GM20000 (cell line): Measurements from ENCODE around the gene CCM2.
A peak's percentile ranks its signal among the peaks of the same experiment; 100 is the strongest.
"Not testable (repeated sequence)": the region's sequence is repeated elsewhere in the genome, so short reads cannot be mapped to it uniquely, and the experiment has no call there.

ENCODE experiments used
- DNase-seq: peaks from one replicate; pipeline ENCODE4 v3.0.0; 2012; ENCODE audit warnings: low spot score
- TF ChIP-seq, protein P1 (sequence below): IDR thresholded peaks from 2 replicates; pipeline ENCODE4 v1.5.1; 2012; ENCODE audit warnings: mild to moderate bottlenecking, control low read depth; ENCODE audit errors: extremely low read depth, missing control alignments

Gene CCM2

DNA sequence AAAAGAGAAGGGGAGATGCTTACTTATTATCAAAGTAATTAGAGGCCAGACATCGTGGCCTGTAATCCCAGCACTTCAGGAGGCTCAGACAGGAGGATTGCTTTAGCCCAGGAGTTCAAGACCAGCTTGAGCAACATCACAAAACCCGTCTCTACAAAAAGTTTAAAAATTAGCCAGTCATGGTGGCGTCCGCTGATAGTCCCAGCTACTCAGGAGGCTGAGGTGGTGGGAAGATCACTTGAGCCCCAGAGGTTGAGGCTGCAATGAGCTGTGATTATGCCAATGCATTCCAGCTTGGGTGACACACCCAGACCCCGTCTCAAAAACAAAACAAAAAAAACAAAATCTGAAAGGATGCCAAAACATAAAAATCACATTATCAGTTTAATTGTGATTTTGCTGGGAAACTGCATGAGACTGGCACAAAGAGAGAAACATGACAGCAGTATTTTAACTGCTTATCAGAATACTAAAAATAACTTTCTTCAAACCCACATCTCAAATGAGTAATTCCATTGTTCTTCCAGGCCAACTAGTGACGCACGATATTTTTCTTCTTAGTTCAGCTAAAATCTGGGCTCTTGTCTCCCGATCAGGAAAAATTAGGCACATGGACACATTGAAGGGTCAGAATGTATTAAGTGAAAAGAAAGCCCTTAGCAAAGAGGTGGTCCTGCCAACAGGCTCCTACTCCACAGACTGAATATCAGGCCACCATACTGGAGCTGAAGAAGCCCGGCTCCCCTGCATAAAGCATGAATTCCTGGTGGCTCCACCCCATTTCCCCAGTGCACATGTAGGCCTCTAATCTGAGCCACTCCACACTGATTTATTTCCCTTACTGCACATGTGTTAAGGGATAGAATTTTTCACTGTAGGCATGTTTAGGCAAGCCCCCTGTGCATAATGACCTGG lies 9.6 kb upstream of the CCM2 start:
- TF ChIP-seq, protein P1, sequence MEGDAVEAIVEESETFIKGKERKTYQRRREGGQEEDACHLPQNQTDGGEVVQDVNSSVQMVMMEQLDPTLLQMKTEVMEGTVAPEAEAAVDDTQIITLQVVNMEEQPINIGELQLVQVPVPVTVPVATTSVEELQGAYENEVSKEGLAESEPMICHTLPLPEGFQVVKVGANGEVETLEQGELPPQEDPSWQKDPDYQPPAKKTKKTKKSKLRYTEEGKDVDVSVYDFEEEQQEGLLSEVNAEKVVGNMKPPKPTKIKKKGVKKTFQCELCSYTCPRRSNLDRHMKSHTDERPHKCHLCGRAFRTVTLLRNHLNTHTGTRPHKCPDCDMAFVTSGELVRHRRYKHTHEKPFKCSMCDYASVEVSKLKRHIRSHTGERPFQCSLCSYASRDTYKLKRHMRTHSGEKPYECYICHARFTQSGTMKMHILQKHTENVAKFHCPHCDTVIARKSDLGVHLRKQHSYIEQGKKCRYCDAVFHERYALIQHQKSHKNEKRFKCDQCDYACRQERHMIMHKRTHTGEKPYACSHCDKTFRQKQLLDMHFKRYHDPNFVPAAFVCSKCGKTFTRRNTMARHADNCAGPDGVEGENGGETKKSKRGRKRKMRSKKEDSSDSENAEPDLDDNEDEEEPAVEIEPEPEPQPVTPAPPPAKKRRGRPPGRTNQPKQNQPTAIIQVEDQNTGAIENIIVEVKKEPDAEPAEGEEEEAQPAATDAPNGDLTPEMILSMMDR = no peak
- DNase-seq = no peak

DNA sequence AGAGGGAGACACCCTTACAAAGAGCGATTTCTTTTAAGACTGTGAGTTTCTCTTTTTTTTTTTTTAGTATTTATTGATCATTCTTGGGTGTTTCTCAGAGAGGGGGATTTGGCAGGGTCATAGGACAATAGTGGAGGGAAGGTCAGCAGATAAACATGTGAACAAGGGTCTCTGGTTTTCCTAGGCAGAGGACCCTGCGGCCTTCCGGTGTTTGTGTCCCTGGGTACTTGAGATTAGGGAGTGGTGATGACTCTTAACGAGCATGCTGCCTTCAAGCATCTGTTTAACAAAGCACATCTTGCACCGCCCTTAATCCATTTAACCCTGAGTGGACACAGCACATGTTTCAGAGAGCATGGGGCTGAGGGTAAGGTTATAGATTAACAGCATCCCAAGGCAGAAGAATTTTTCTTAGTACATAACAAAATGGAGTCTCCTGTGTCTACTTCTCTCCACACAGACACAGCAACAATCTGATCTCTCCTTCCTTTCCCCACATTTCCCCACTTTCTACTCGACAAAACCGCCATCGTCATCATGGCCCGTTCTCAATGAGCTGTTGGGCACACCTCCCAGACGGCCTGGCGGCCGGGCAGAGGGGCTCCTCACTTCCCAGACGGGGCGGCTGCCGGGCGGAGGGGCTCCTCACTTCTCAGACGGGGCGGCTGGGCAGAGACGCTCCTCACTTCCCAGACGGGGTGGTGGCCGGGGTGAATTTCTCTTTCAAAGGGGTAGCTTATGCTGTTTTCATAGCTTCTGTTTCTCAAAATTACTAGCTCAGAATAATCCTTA lies 7.8 kb upstream of the CCM2 start:
- not testable (repeated sequence) for DNase-seq

DNA sequence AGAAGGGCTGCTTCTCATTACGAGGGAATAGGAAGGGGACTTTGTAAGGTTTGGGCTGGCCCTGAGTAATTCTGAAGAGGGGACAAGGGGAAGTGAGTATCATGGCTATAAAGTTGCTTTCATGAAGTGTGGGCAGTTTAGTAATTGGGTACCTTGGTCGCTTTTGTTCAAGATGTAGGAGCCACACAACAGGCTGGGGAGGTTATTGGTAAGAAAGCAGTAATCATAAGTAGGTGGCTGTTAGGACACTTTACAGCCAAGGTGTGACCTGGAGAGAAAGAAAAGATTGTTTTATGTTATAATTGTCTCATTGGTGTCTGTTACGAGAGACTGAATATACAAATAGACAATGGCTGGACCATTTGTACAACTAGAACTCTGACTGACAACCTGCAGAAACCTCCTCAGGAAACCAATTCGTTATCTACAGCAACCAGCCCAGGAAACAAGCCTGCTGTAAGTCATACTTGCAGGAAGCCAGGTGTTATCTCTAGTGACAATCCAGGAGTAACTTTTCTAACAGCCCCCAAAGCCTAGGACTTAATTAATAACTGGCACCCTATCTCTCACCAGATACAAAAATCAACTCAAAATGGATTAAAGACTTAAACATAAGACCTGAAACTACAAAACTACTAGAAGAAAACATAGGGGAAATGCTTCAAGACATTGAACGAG lies 5.0 kb upstream of the CCM2 start:
- DNase-seq = peak; percentile 39
- TF ChIP-seq, protein P1 = no peak

DNA sequence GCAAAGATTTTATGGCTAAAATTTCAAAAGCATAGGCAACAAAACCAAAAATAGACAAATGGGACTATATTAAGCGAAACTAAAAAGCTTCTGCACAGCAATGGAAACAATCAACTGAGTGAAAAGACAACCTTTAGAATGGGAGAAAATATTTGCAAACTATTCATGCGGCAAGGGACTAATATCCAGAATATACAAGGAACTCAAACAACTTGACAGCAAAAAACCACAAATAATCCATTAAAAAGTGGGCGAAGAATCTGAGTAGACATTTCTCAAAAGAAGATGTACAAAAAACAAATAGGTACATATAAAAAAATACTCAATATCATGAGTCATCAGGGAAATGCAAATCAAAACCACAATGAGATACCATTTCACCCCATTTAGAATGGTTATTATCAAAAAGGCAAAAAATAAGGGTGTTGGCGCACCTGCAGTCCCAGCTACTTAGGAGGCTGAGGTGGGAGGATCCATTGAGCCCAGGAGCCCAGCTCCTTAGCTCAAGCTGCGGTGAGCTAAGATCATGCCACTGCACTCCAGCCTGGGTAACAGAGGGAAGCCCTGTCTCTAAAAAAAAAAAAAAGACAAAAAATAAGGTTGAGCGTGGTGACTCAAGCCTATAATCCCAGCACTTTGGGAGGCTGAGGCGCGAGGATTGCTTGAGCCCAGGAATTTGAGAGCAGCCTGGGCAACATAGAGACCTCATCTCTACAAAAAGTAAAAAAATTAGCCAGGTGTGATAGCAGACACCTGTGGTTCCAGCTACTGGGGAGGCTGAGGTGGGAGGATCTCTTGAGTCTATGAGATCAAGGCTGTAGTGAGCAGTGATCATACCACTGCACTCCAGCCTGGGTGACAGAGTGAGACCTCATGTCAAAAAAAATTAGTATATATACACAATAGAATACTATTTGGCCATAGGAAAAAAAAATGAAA lies 4.2 kb upstream of the CCM2 start:
- TF ChIP-seq, protein P1 = no peak
- no peak for DNase-seq

DNA sequence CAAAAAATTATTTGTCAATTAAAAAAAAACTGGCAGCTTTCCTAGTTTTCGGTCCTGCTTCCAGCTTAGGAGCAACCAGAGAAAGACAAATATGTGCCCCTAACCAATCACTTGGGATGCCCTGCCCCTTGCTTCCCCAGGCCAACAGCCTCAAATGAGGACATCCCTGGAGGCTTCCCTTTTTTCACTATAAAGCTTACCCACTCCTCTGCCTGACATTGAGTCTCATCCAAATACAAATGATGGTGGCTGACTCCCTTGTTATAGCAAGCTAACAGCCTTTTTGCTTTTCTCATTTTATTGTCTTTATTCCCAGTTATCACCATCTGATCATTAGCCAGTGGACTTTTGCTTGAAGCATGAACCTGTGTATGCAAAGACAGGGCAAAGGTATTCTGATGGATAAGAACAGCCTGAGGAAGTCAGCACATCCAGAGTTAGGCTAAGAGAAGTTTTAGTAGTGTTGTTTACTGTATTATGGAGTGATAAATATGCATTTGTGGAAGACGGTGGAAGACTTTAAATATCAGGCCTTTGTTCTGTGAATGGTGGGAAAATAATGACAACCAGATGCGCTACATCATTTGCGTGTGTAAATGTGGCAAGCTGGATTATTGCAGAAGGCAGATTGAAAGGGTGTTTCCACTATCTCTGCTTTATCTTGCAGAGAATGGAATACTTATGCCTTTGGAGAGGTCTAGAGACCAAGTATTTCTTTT lies 1.7 kb upstream of the CCM2 start:
- DNase-seq = no peak
- TF ChIP-seq, protein P1 = no peak

DNA sequence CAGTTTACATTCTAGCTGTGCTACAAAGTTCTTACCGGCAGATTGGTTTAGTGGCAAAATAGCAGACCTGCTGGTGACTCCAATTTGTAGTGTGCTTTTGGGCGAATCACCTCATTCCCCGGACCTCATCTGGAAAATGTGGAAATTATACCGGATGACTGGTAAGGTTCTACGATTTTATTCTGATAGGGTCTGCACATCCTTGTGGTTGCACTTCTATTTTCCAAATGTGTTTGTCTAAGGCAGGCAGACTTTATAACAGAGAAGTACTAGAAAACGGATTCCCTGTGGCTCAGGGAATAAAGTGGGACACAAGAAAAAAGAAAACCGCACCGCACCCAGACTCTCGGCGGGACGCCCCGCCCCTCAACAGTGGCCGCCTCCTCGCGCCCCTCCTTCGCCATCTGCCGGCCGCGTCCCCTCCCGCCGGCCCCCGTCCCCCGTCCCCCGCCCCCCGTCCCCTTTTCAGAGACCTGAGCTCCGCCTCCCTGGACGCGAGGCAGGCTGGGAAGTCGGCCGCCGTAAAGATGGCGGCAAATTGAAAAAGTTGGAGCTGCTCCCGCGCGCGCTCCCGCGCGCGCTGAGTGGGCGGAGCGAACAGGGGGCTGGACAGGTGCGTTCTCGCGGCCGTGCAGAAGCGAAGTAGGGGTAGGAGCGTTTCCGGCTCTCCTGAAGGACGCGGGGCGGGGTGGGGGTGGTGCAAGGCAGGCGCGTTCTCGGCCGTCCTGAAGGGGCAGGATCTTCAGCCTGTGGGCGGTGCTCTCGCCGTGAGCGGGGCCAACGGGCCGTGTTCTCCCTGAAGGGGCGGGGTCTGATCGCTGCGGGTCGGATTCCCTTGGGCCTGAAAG lies 532 bp upstream of the CCM2 start:
- peak; percentile 97 for DNase-seq
- TF ChIP-seq, protein P1 = no peak
